ENCODE data around the gene CLEC2L.

- TF ChIP-seq CTCF (IDR thresholded peaks at IDR 0.05) (no peak), POLR2A (IDR thresholded peaks at IDR 0.05) (no peak)
These were observed 51.8 kb downstream of the CLEC2L start for GRCh38 chr7:139575338-139575680.

Measured in tibial nerve (tissue), 3 donors.